HG03025 (cell line): ENCODE data around the gene ARPC1B.
"Not testable (repeated sequence)": the region's sequence is repeated elsewhere in the genome, so short reads cannot be mapped to it uniquely, and the experiment has no call there.

Source experiments
- ATAC-seq: cut with Tn5 transposase; IDR thresholded peaks from one replicate; pipeline ENCODE4 v1.9.1; 2021; ENCODE audit warnings: mild to moderate bottlenecking, moderate library complexity; ENCODE audit not compliant: unreplicated experiment, low FRiP score

The ARPC1B gene

DNA sequence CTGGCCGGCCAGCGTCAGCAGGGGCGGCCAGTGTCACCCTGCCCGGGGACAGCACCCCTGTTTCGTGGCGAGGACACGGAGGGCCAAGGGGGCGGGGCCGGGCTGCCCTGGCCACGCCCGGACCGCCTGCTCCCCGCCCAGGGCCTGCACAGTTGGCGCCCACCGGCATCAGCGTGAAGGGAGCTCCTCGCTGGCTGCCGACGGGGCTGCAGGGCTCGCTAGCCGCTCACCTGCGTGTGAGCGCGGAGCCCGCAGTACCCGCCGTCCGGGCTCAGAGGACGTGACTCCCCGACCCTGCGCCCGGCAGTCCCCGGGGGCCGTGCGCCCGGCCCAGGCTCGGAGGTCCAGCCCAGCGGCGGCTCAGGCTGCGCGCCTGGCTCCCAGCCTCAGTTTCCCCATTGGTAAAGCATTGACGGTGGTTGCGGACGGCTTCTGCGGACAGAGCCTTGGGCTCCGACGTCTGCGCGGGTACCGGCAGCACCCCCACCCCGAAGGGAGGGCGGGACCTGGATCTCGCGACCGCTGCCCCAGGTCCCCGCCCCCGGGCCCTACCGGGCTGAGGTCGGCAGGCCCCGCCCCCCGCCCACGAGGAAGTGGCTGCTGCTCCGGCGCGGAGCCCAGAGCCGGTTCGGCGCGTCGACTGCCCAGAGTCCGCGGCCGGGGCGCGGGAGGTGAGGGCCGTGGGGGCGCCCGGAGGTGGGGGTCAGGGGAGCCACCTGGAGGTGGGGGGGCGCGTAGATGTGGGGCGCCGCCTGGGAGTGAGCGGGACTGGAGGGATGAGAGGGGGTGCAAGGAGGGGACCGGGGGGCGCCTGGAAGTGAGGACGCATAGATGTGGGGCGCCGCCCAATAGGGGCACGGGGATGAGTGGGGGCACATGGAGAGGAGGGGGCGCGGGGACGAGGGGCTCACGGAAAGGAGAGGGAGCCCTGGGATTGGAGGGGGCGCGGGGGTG lies at the start of gene ARPC1B:
Gene ARPC1B (plus strand): TSS at position 620 of the 954 bp plus-strand sequence. CDS start 10,985 bp downstream, outside the sequence.
- ATAC-seq = peak; percentile 43

- ATAC-seq = no peak
Measured at GRCh38 chr7:99325001-99325493, 49.5 kb upstream of the ARPC1B start.

DNA sequence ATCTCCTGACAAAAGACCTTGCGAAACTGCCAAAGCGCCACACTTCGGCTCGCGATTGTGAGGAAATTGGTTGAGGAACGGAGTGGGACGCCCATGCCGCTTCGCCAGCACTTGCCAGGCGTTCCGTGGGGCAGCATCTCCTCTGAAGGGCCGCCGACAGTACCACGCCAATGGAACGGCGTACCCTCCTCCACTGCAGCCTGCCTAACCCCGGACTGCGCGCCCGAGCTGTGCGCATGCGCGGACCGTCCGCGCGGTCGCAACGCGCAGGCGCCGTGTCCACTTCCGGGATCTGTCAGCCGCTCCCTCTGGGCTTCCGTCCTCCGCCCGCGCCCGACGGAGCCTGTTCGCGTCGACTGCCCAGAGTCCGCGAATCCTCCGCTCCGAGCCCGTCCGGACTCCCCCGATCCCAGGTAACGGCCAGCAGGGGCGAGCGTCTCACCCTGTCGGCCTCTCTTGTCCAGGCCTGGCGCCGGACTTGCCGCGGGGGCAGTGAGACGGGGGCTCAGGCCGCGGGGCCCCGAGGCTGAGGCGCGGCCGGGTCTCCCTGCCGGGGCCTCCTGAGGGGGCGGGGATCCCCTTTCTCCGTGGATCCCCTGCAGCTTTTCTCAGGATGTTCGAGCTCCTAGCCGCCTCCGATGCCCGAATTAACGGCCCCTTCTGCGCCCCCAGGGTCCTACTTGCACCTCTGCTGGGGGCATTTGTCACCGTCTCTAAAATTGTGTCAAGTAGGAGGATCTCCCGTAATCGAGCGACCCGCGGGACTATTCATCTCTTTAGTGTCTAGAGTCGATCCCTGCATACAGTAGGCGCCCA lies 48.7 kb upstream of the ARPC1B start, which contains the start of gene ARPC1A:
Gene ARPC1A (plus strand): TSS at position 307 of the 816 bp plus-strand sequence. CDS start 7,456 bp downstream, outside the sequence.
- ATAC-seq = peak; percentile 74

- no peak for ATAC-seq
Measured at GRCh38 chr7:99326408-99326782, 48.1 kb upstream of the ARPC1B start.

DNA sequence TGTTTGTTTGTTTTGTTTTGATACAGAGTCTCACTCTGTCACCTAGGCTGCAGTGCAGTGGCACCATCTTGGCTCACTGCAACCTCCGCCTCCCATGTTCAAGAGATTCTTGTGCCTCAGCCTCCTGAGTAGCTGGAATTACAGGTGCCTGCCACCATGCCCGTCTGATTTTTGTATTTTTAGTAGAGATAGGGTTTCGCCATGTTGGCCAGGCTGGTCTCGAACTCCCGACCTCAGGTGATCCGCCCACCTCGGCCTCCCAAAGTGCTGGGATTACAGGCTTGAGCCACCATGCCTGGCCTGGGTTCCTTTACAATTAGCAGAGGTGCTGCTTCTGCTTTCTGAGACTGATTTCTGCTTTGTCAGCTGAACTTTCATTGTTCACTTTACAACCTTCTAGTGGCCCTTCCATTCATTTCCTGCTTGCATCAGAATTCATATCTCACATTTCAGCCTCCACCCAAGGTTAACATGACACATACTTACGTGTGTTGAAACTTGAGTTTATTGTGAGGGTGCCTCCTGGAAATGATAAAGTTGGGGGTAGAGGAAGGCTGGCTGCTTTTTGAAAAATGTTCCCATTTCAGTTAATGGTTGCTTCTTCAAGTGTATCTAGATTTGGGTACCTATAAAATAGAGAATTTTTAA lies 44.1 kb upstream of the ARPC1B start:
- ATAC-seq = not testable (repeated sequence)

DNA sequence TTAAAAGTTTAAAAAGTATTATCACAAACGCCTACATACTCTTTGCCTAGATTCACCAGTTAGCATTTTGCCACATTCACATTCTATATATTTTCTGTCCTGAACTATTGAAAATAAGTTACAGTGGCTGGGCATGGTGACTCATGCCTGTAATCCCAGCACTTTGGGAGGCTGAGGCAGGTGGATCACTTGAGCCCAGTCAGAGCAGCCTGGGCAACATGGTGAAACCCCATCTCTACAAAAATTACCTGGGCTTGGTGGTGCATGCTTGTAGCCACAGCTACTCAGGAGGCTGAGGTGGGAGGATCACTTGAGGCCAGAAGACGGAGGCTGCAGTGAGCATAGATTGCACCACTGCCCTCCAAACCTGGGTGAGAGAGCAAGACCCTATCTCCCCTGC lies 43.5 kb upstream of the ARPC1B start:
- ATAC-seq = no peak

GRCh38 chr7:99339595-99339994 lies 34.9 kb upstream of the ARPC1B start:
- ATAC-seq = no peak

GRCh38 chr7:99340659-99341058 lies 33.9 kb upstream of the ARPC1B start:
- ATAC-seq = no peak

- no peak for ATAC-seq
Measured at GRCh38 chr7:99344061-99344647, 30.4 kb upstream of the ARPC1B start.

GRCh38 chr7:99350641-99351040 lies 23.9 kb upstream of the ARPC1B start:
- not testable (repeated sequence) for ATAC-seq

- no peak for ATAC-seq
Measured at GRCh38 chr7:99352247-99352646, 22.3 kb upstream of the ARPC1B start.

DNA sequence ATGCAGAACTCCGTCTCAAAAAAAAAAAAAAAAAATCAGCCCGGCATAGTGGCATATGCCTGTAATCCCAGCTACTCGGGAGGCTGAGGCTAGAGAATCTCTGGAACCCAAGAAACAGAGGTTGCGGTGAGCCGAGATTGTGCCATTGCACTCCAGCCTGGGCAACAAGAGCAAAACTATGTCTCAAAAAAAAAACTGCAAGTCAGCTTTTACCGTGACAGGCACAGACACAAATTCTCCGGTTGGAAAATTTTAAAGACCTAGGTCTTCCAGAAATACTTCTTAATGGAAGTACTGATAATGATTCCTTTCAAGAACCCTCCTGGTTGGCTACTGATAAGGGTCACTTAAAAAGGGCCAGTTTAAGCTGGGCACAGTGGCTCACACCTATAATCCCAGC lies 19.4 kb upstream of the ARPC1B start:
- no peak for ATAC-seq

- no peak for ATAC-seq
Measured at GRCh38 chr7:99357701-99358490, 16.6 kb upstream of the ARPC1B start.

DNA sequence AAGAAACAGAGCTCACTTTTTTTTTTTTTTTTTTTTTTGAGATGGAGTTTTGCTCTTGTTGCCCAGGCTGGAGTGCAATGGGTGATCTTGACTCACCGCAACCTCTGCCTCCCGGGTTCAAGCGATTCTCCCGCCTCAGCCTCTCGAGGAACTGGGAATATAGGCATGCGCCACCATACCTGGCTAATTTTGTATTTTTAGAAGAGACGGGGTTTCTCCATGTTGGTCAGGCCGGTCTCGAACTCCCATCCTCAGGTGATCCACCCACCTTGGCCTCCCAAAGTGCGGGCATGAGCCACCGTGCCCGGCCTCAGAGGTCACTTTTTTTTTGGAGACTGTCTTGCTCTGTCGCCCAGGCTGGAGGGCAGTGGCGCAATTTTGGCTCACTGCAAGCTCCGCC lies 16.0 kb upstream of the ARPC1B start:
- ATAC-seq = not testable (repeated sequence)

GRCh38 chr7:99359465-99360154 lies 14.9 kb upstream of the ARPC1B start:
- ATAC-seq = no peak

GRCh38 chr7:99362801-99363200 lies 11.7 kb upstream of the ARPC1B start:
- ATAC-seq = no peak

- ATAC-seq = no peak
Measured at GRCh38 chr7:99363286-99363685, 11.2 kb upstream of the ARPC1B start.

DNA sequence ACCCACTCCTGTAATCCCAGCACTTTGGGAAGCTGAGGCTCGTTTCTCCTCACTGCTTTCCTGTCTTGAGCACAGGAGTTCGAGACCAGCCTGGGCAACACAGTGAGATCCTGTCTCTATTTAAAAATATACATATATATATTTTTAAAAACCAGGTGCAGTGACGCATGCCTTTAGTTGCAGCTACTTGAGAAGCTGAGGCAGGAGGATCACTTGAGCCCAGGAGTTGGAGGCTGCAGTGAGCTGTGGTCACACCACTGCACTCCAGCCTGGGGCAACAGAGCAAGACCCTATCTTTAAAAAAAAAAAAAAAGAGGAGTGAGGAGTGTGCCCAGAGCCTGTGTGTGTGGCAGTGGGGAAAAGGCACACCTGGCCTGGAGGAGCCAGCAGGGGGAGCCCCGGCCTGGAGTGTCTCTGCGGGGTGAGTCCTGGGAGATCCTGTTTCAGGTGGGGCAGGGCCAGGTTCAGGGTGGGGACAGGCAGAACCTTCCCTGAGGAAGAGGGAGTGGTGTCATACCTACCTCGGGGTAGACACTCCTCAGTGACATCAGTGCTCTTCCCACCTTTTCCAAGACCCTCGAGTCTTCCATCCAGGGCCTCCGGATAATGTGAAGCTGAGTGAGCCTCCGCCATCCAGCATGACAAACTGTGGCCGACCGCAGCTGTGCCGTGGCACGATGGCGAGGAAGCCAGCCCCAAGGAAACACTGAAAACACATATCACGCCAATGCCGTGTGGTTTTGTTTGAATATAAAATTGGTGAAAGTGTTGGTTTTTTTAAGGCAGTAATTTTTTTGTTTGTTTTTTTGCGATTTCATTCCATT lies 9.0 kb upstream of the ARPC1B start:
- ATAC-seq = no peak
